ENCODE data around the gene PIBF1. TPM values are rescaled to one million over a fixed set of nuclear protein-coding genes. Genes with fewer than 3 reads are reported as not detected.
"Not testable (repeated sequence)": the region's sequence is repeated elsewhere in the genome, so short reads cannot be mapped to it uniquely, and the experiment has no call there.

Gene PIBF1
- total and polyA plus RNA-seq, 2 of the 4 experiments (the other 2 are of a cell fraction), result 5.1 to 13.3 TPM

- Histone ChIP-seq H3K9me3 (ENCODE audit: control insufficient read depth, insufficient read depth, low read length) (no peaks in the 10 kb centered on the region), H3K27me3 (ENCODE audit: control insufficient read depth, insufficient read depth, low read length) (no peaks in the 10 kb centered on the region), H3K4ac (ENCODE audit: low read depth, low read length) (no peak overlapping the region), H4K5ac (ENCODE audit: low read depth, low read length) (no peak overlapping the region), H4K91ac (ENCODE audit: insufficient read depth, low read depth, low read length) (no peak overlapping the region), H2AFZ (replicated peaks; ENCODE audit: low read length, poor library complexity) (no peak overlapping the region), H3K18ac (ENCODE audit: low read depth, low read length) (no peak overlapping the region), H2BK5ac (ENCODE audit: low read depth, low read length, poor library complexity, severe bottlenecking) (no peak overlapping the region), H3K9me1 (ENCODE audit: insufficient read depth, low read length) (no peaks in the 10 kb centered on the region), H2AK9ac (replicated peaks; ENCODE audit: low read depth, low read length, poor library complexity) (no peak overlapping the region), H3K4me1 (ENCODE audit: control insufficient read depth, insufficient read depth, low read length) (no peaks in the 10 kb centered on the region), H2BK120ac (ENCODE audit: low read depth, low read length) (no peak overlapping the region), H3K4me3 (ENCODE audit: insufficient read depth, low read depth, low read length) (no peak overlapping the region), H3K4me2 (ENCODE audit: low read depth, low read length) (no peak overlapping the region), H3K56ac (ENCODE audit: extremely low read depth, insufficient read depth, low read length) (no peak overlapping the region), H2BK20ac (ENCODE audit: low read depth, low read length) (no peak overlapping the region), H4K8ac (ENCODE audit: low read depth in 2 of 2, low read length in 2 of 2) (no peak overlapping the region), H2BK15ac (ENCODE audit: low read depth, low read length) (no peak overlapping the region), H3K23ac (ENCODE audit: low read depth, low read length) (no peak overlapping the region), H3K14ac (replicated peaks; ENCODE audit: low read depth, low read length) (no peak overlapping the region), H3K79me1 (ENCODE audit: low read depth in 1 of 2, low read length in 2 of 2) (no peaks in the 10 kb centered on the region), H3K27ac (ENCODE audit: insufficient read depth, low read length) (no peak overlapping the region), H4K20me1 (ENCODE audit: insufficient read depth, low read length) (no peaks in the 10 kb centered on the region), H3K9ac (ENCODE audit: low read depth, low read length) (no peak overlapping the region), H3K36me3 (ENCODE audit: control insufficient read depth, insufficient read depth, low read length) (no peaks in the 10 kb centered on the region), H2AK5ac (ENCODE audit: low read depth, low read length) (no peak overlapping the region)
- WGBS, 2 experiments (ENCODE audit: extremely low coverage in 2 of 2, insufficient read length in 1 of 2), result no CpG with 5 or more reads among the region's 6 CpGs
- POLR2A ChIA-PET (ENCODE audit: unreplicated experiment), result no interaction called here
- BruUV-seq (replicated peaks), result no TSS peak
- no peak for DNase-seq
- ATAC-seq (ENCODE audit: low read depth), result no peak
- dilution Hi-C loops (cut with HindIII; ENCODE audit: low sequenced_read_pairs, unreplicated experiment), result no loop called here
- intact Hi-C loops (cut with micrococcal nuclease), result no loop called here
- CTCF ChIA-PET, result no interaction called here
- in situ Hi-C loops (cut with MboI; ENCODE audit: low sequenced_read_pairs), result no loop called here
- TF ChIP-seq MAZ (IDR thresholded peaks at IDR 0.05; ENCODE audit: borderline replicate concordance, low read depth, low read length), result no peak
- no peak for TF ChIP-seq RFX5 (IDR thresholded peaks at IDR 0.05; ENCODE audit: low read depth, low read length)
- TF ChIP-seq POLR2A (IDR thresholded peaks at IDR 0.05; ENCODE audit: low read depth, low read length), result no peak
- TF ChIP-seq CTCF (conservative IDR thresholded peaks at IDR 0.05; ENCODE audit: low read depth, low read length), result no peak
- no peak for TF ChIP-seq USF2 (IDR thresholded peaks at IDR 0.05; ENCODE audit: low read depth, low read length)
- TF ChIP-seq BHLHE40 (IDR thresholded peaks at IDR 0.05; ENCODE audit: low read depth, low read length), result no peak
- TF ChIP-seq CEBPB (IDR thresholded peaks at IDR 0.05; ENCODE audit: low read depth, low read length), result no peak
- no peak for TF ChIP-seq NFE2L2 (IDR thresholded peaks at IDR 0.05; ENCODE audit: low read depth, low read length)
Observed at GRCh38 chr13:73045031-73045430, 263.1 kb downstream of the PIBF1 start.

GRCh38 chr13:73048615-73049014 is 266.7 kb downstream of the PIBF1 start:
- H2BK5ac ChIP-seq (ENCODE audit: low read depth, low read length, poor library complexity, severe bottlenecking); H3K27me3 ChIP-seq (ENCODE audit: control insufficient read depth, insufficient read depth, low read length); H3K9me3 ChIP-seq (ENCODE audit: control insufficient read depth, insufficient read depth, low read length); H3K36me3 ChIP-seq (ENCODE audit: control insufficient read depth, insufficient read depth, low read length); H2BK120ac ChIP-seq (ENCODE audit: low read depth, low read length); H4K8ac ChIP-seq (ENCODE audit: low read depth in 2 of 2, low read length in 2 of 2); H4K91ac ChIP-seq (ENCODE audit: insufficient read depth, low read depth, low read length); H3K79me1 ChIP-seq (ENCODE audit: low read depth in 1 of 2, low read length in 2 of 2); H3K9ac ChIP-seq (ENCODE audit: low read depth, low read length); H2AFZ ChIP-seq (replicated peaks; ENCODE audit: low read length, poor library complexity); H3K4me2 ChIP-seq (ENCODE audit: low read depth, low read length); H2BK15ac ChIP-seq (ENCODE audit: low read depth, low read length); H3K4ac ChIP-seq (ENCODE audit: low read depth, low read length); DNase-seq; H3K4me3 ChIP-seq (ENCODE audit: insufficient read depth, low read depth, low read length); H4K20me1 ChIP-seq (ENCODE audit: insufficient read depth, low read length); intact Hi-C loops (cut with micrococcal nuclease); H3K4me1 ChIP-seq (ENCODE audit: control insufficient read depth, insufficient read depth, low read length); ATAC-seq (ENCODE audit: low read depth); H3K56ac ChIP-seq (ENCODE audit: extremely low read depth, insufficient read depth, low read length); BruUV-seq (replicated peaks); H2BK20ac ChIP-seq (ENCODE audit: low read depth, low read length); H3K18ac ChIP-seq (ENCODE audit: low read depth, low read length); H3K14ac ChIP-seq (replicated peaks; ENCODE audit: low read depth, low read length); POLR2A ChIA-PET (ENCODE audit: unreplicated experiment); H3K9me1 ChIP-seq (ENCODE audit: insufficient read depth, low read length); H3K23ac ChIP-seq (ENCODE audit: low read depth, low read length); H3K27ac ChIP-seq (ENCODE audit: insufficient read depth, low read length); H2AK5ac ChIP-seq (ENCODE audit: low read depth, low read length); H4K5ac ChIP-seq (ENCODE audit: low read depth, low read length); in situ Hi-C loops (cut with MboI; ENCODE audit: low sequenced_read_pairs); dilution Hi-C loops (cut with HindIII; ENCODE audit: low sequenced_read_pairs, unreplicated experiment); H2AK9ac ChIP-seq (replicated peaks; ENCODE audit: low read depth, low read length, poor library complexity): not testable (repeated sequence)
- CTCF ChIA-PET, result interaction anchor here (0.6 kb wide), 1 partner anchor 178 kb away, joined by 3 read pairs; no protein-coding TSS in a partner anchor
- WGBS, 2 experiments (ENCODE audit: extremely low coverage in 2 of 2, insufficient read length in 1 of 2), result no CpG with 5 or more reads among the region's 2 CpGs

Measured in IMR-90 (cell line).